Endothelial cell of umbilical vein (primary cell): ENCODE measurements around the gene TSPAN9. TPM values are rescaled to one million over a fixed set of nuclear protein-coding genes. Genes with fewer than 3 reads are reported as not detected.

Source experiments
- BruUV-seq: library from RNA; stranded (reverse); fragments of 400-500 nt; replicated peaks from 2 replicates; lab custom pipeline; 2021; lab: Mats Ljungman, UMichigan
- CTCF ChIA-PET: fragments of 300-600, 350-600 bp; sonication (Branson Sonifier 250); formaldehyde crosslinking; loops from one replicate; lab custom pipeline; 2021; ENCODE audit warnings: antibody characterized with exemption, inconsistent platforms; lab: Charles Lee
- POLR2A ChIA-PET: fragments of 300-600, 350-600 bp; sonication (Branson Sonifier 250); formaldehyde crosslinking; loops from one replicate; lab custom pipeline; 2021; ENCODE audit warnings: antibody characterized with exemption, inconsistent platforms; lab: Charles Lee
- DNase-seq: peaks from one replicate; pipeline ENCODE4 v3.0.0-alpha.2; 2011; ENCODE audit warnings: low read depth, low spot score
- FAIRE-seq: peaks from 2 replicates; lab custom pipeline; 2011; peaks lifted over from hg19 to GRCh38; lab: Jason Lieb, UNC
- H2AFZ ChIP-seq: 2 replicates; pipeline ENCODE4 v1.6.0; 2012; ENCODE audit warnings: low read depth, low read length, control low read depth, inconsistent platforms
- H3K27ac ChIP-seq: 2 replicates; pipeline ENCODE4 v1.5.1; 2011; ENCODE audit warnings: low read depth, mild to moderate bottlenecking, control low read depth, low read length, moderate library complexity; ENCODE audit not compliant: insufficient read depth
- H3K27me3 ChIP-seq, 2 experiments: 2 replicates each; pipeline versions ENCODE4 v1.6.0 to v1.6.1; 2011; ENCODE audit warnings: low read length in 2 of 2, mixed read lengths in 1 of 2; ENCODE audit not compliant: control insufficient read depth in 2 of 2, insufficient read depth in 2 of 2
- H3K36me3 ChIP-seq, 2 experiments: 2 replicates in 1 of 2; 3 replicates in 1 of 2; pipeline ENCODE4 v1.5.1; 2011; ENCODE audit warnings: low read length in 2 of 2, mild to moderate bottlenecking in 1 of 2, moderate library complexity in 1 of 2; ENCODE audit not compliant: control insufficient read depth in 2 of 2, insufficient read depth in 2 of 2; ENCODE audit errors: extremely low read depth in 1 of 2
- H3K4me1 ChIP-seq: 3 replicates; pipeline ENCODE4 v1.5.1; 2011; ENCODE audit warnings: mild to moderate bottlenecking, low read length; ENCODE audit not compliant: control insufficient read depth, insufficient read depth; ENCODE audit errors: extremely low read depth
- H3K4me2 ChIP-seq: 2 replicates; pipeline ENCODE4 v1.6.1; 2011; ENCODE audit warnings: low read length, control low read depth, mixed read lengths; ENCODE audit not compliant: insufficient read depth
- H3K4me3 ChIP-seq, 3 experiments: fragments of 200-600 bp in 1 of 3; sonication (generic), shearing (Covaris generic) in 1 of 3; replicated peaks in 1 of 3; 2 replicates each; pipeline ENCODE4 v1.5.1; 2011 to 2016; ENCODE audit warnings: control low read depth in 3 of 3, low read length in 3 of 3, mild to moderate bottlenecking in 2 of 3, inconsistent platforms in 1 of 3, low read depth in 1 of 3, moderate library complexity in 1 of 3; ENCODE audit not compliant: insufficient read depth in 1 of 3
- H3K79me2 ChIP-seq: 2 replicates; pipeline ENCODE4 v1.6.0; 2012; ENCODE audit warnings: low read length, inconsistent platforms; ENCODE audit not compliant: control insufficient read depth, insufficient read depth
- H3K9ac ChIP-seq: replicated peaks from 2 replicates; pipeline ENCODE3; 2011; ENCODE audit warnings: low read length, control low read depth; ENCODE audit not compliant: insufficient read depth; ENCODE audit errors: extremely low read depth
- H3K9me1 ChIP-seq: replicated peaks from 3 replicates; pipeline ENCODE4 v1.6.0; 2011; ENCODE audit warnings: mild to moderate bottlenecking, low read length; ENCODE audit not compliant: control insufficient read depth, insufficient read depth; ENCODE audit errors: extremely low read depth
- H3K9me3 ChIP-seq: replicated peaks from 2 replicates; pipeline ENCODE4 v1.5.1; 2012; ENCODE audit warnings: low read length, inconsistent platforms; ENCODE audit not compliant: control insufficient read depth, insufficient read depth
- H4K20me1 ChIP-seq: replicated peaks from 2 replicates; pipeline ENCODE3; 2011; ENCODE audit warnings: mild to moderate bottlenecking, low read length; ENCODE audit not compliant: control insufficient read depth, insufficient read depth; ENCODE audit errors: extremely low read depth
- CTCF ChIP-seq, 2 donors: IDR thresholded peaks; 1 replicate in 1 of 2; 2 replicates in 1 of 2; pipeline ENCODE4 v1.5.1; 2011; ENCODE audit warnings: low read length in 2 of 2, mild to moderate bottlenecking in 2 of 2, moderate library complexity in 2 of 2, control low read depth in 1 of 2, inconsistent platforms in 1 of 2, low read depth in 1 of 2; ENCODE audit not compliant: insufficient read depth in 1 of 2; ENCODE audit errors: extremely low read depth in 1 of 2
- EZH2 ChIP-seq: IDR thresholded peaks from 2 replicates; pipeline ENCODE4 v1.6.1; 2012; ENCODE audit warnings: borderline replicate concordance, low read depth, mild to moderate bottlenecking, moderate library complexity, low read length, inconsistent platforms; ENCODE audit not compliant: severe bottlenecking
- FOS ChIP-seq: IDR thresholded peaks from 2 replicates; pipeline ENCODE4 v1.6.1; 2011; ENCODE audit warnings: mild to moderate bottlenecking, low read length, moderate library complexity, borderline replicate concordance; ENCODE audit not compliant: insufficient read depth
- GATA2 ChIP-seq: IDR thresholded peaks from 2 replicates; pipeline ENCODE4 v1.7.0; 2011; ENCODE audit warnings: low read depth, mild to moderate bottlenecking, moderate library complexity, mixed read lengths, low read length; ENCODE audit not compliant: insufficient read length, insufficient read depth
- JUN ChIP-seq: IDR thresholded peaks from 2 replicates; pipeline ENCODE4 v1.6.1; 2011; ENCODE audit warnings: borderline replicate concordance, low read depth; ENCODE audit not compliant: insufficient read length, insufficient read depth
- MAX ChIP-seq: IDR thresholded peaks from 2 replicates; pipeline ENCODE4 v1.6.1; 2011; ENCODE audit not compliant: insufficient read depth, insufficient read length
- MYC ChIP-seq: IDR thresholded peaks from one replicate; pipeline ENCODE4 v1.6.1; 2011; ENCODE audit warnings: mild to moderate bottlenecking, low read depth, low read length
- POLR2A ChIP-seq: IDR thresholded peaks from 2 replicates; pipeline ENCODE4 v1.6.1; 2012; ENCODE audit warnings: low read depth, mild to moderate bottlenecking, control low read depth, low read length
- POLR2AphosphoS5 ChIP-seq: IDR thresholded peaks from 2 replicates; pipeline ENCODE4 v1.6.1; 2012; ENCODE audit warnings: low read depth, mild to moderate bottlenecking, control low read depth, low read length, moderate library complexity; ENCODE audit not compliant: insufficient read depth
- dilution Hi-C: fragments of 300-500 bp; cut with MboI; formaldehyde crosslinking; loops from one replicate; pipeline ENCODE4 v1.15.0; 2019; ENCODE audit warnings: low sequenced_read_pairs; ENCODE audit not compliant: extremely low pct_ligation_motif_present
- intact Hi-C: fragments of 100-400 bp; cut with micrococcal nuclease; formaldehyde crosslinking; loops from one replicate; pipeline ENCODE4 v1.10.0; 2022
- polyA plus RNA-seq, 4 experiments: library from polyadenylated mRNA; depleted of rRNA in 3 of 4; stranded (reverse) in 3 of 4; unstranded in 1 of 4; fragments of >200 nt; gene quantifications; 2 replicates each; pipeline versions ENCODE4 v1.2.1 to v1.2.3, GENCODE V29; 2011 to 2012; ENCODE audit warnings: missing spikeins in 1 of 4
- total RNA-seq: library from RNA; stranded (reverse); gene quantifications from 2 replicates; pipeline ENCODE4 v1.2.3, GENCODE V29; 2021

The TSPAN9 gene
- total and polyA plus RNA-seq, 2 donors (not counting 3 experiments of a cell fraction or from before 2014, with no cell fraction given) = 43.3 to 66.8 TPM

- no peak overlapping the region for H3K4me2 ChIP-seq
- POLR2A ChIA-PET = no interaction called here
- H3K36me3 ChIP-seq = no peaks in the 10 kb centered on the region
- no TSS peak for BruUV-seq
- H3K4me1 ChIP-seq = peaks cover 5% of the 10 kb centered on the region
- dilution Hi-C loops = no loop called here
- CTCF ChIA-PET = interaction anchor here (0.7 to 1.1 kb wide), 4 partner anchors 9 to 58 kb away, joined by 3 to 5 read pairs (median 4); no protein-coding TSS in a partner anchor
- no peaks in the 10 kb centered on the region for H3K9me3 ChIP-seq
- TF ChIP-seq POLR2AphosphoS5 = no peak
- no peak for TF ChIP-seq EZH2
- H3K79me2 ChIP-seq = no peaks in the 10 kb centered on the region
- FAIRE-seq (no peak), DNase-seq (no peak)
- H3K9me1 ChIP-seq = no peaks in the 10 kb centered on the region
- H3K27ac ChIP-seq = no peak overlapping the region
- no peaks in the 10 kb centered on the region for H4K20me1 ChIP-seq
- no peak overlapping the region for H3K4me3 ChIP-seq
- no peak overlapping the region for H2AFZ ChIP-seq
- intact Hi-C loops = no loop called here
- no peak overlapping the region for H3K9ac ChIP-seq
- no peaks in the 10 kb centered on the region for H3K27me3 ChIP-seq
These were observed 165.2 kb downstream of the TSPAN9 start for GRCh38 chr12:3242199-3242863.

- ChIA-PET CTCF (interaction anchor here (1.2 kb wide), 1 partner anchor 32 kb away, joined by 8 read pairs; no protein-coding TSS in a partner anchor), POLR2A (no interaction called here)
- H2AFZ ChIP-seq = no peak overlapping the region
- H3K79me2 ChIP-seq = no peaks in the 10 kb centered on the region
- no peak overlapping the region for H3K4me3 ChIP-seq
- H3K4me1 ChIP-seq = peaks cover 5% of the 10 kb centered on the region
- TF ChIP-seq MYC = no peak
- TF ChIP-seq EZH2 = no peak
- TF ChIP-seq MAX = no peak
- no peak for TF ChIP-seq CTCF (IDR thresholded peaks at IDR 0.05; ENCODE audit: extremely low read depth in 1 of 2, insufficient read depth in 1 of 2, low read depth in 1 of 2, low read length in 2 of 2)
- no peak for TF ChIP-seq GATA2
- no peak for TF ChIP-seq FOS
- TF ChIP-seq JUN = no peak
- no peak for TF ChIP-seq POLR2AphosphoS5
- TF ChIP-seq POLR2A = no peak
- no peaks in the 10 kb centered on the region for H3K27me3 ChIP-seq
- no peaks in the 10 kb centered on the region for H3K36me3 ChIP-seq
- FAIRE-seq (no peak), DNase-seq (no peak)
- intact Hi-C loops = no loop called here
- H3K27ac ChIP-seq = no peak overlapping the region
- no peak overlapping the region for H3K9ac ChIP-seq
- no peaks in the 10 kb centered on the region for H4K20me1 ChIP-seq
- H3K4me2 ChIP-seq = no peak overlapping the region
- no TSS peak for BruUV-seq
- H3K9me1 ChIP-seq = no peaks in the 10 kb centered on the region
- dilution Hi-C loops = no loop called here
- H3K9me3 ChIP-seq = no peaks in the 10 kb centered on the region
These were observed 166.4 kb downstream of the TSPAN9 start for GRCh38 chr12:3243376-3244084.
